Activated naive CD4-positive, alpha-beta T cell treated with anti-CD3 and anti-CD28 coated beads, Interleukin-2, amount 10 ng/mL, durations not matched to agents 7 days and 5 days (primary cell): ENCODE results near the gene GRXCR1.

Experiments used
- CTCF ChIA-PET: fragments of 350-600 bp; sonication (Branson Sonifier 250); formaldehyde crosslinking; loops from one replicate; lab custom pipeline; 2021; ENCODE audit warnings: antibody characterized with exemption; lab: Charles Lee
- DNase-seq: peaks from one replicate; pipeline ENCODE4 v3.0.0-alpha.2; 2020
- H3K27ac Mint-ChIP-seq: one replicate; pipeline ENCODE4 v1.8.0; 2021; ENCODE audit warnings: mild to moderate bottlenecking, moderate library complexity, mixed read lengths
- H3K27me3 Mint-ChIP-seq: one replicate; pipeline ENCODE4 v1.8.0; 2021; ENCODE audit warnings: mild to moderate bottlenecking, mixed read lengths
- H3K36me3 Mint-ChIP-seq: one replicate; pipeline ENCODE4 v1.8.0; 2021; ENCODE audit warnings: mixed read lengths
- H3K4me1 Mint-ChIP-seq: one replicate; pipeline ENCODE4 v1.8.0; 2021; ENCODE audit warnings: mixed read lengths
- H3K4me3 Mint-ChIP-seq: one replicate; pipeline ENCODE4 v1.8.0; 2021; ENCODE audit warnings: mild to moderate bottlenecking, moderate library complexity, mixed read lengths
- H3K9me3 Mint-ChIP-seq: one replicate; pipeline ENCODE4 v1.8.0; 2021; ENCODE audit warnings: mixed read lengths

Gene GRXCR1

DNA sequence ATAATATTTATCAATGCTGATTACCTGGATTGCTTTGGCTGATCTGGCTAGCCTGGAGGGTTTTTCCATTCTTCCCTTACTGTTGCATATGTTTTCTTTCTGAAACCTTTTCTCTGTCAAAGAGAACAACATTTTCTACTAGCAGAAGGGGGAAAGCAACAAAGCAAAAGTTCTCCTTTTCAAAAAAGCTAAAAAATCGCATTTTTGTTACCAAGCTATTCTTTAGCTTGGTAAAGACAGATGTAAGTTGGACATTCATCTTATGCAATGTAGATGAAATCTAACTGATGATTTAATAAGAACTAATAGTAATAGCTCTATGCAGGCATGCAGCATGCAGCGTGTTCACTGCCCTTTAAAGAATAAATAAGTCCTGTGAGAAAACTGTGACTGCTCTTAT is at the start of gene GRXCR1:
TSS of gene GRXCR1 (plus strand) at position 301 of the 400 bp plus-strand sequence. CDS start 554 bp downstream, outside the sequence.
- Mint-ChIP-seq H3K4me1 (no peaks in the 10 kb centered on the region), H3K27ac (no peak within 1 kb of the TSS), H3K4me3 (no peak within 1 kb of the TSS), H3K27me3 (no peaks in the 10 kb centered on the region), H3K9me3 (no peaks in the 10 kb centered on the region), H3K36me3 (no peaks in the 10 kb centered on the region)
- CTCF ChIA-PET: no interaction called here
- DNase-seq: no peak

DNA sequence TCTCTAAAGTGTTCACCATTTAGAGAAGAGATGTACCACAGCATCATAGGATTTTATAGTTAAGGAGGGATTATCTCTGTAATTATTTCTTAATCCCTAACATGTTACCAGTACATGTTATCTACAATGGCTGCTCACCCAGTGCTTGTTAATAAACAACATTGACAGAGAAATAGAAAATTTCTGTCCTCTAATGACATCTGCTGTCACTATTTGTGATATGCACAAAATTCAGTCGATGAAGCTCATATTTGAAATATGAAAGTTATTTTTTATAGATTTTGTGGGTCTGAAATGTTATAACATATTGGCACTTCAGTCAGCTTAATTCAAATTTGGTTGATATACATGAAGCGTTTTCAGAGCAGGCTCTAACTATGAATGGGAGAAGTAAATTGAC is 48.8 kb upstream of the GRXCR1 start:
- no peak overlapping the region for H3K27ac Mint-ChIP-seq
- H3K4me1 Mint-ChIP-seq: no peaks in the 10 kb centered on the region
- H3K9me3 Mint-ChIP-seq: no peaks in the 10 kb centered on the region
- no peak for DNase-seq
- no peaks in the 10 kb centered on the region for H3K36me3 Mint-ChIP-seq
- CTCF ChIA-PET: no interaction called here
- peaks cover 3% of the 10 kb centered on the region for H3K27me3 Mint-ChIP-seq
- no peak overlapping the region for H3K4me3 Mint-ChIP-seq

DNA sequence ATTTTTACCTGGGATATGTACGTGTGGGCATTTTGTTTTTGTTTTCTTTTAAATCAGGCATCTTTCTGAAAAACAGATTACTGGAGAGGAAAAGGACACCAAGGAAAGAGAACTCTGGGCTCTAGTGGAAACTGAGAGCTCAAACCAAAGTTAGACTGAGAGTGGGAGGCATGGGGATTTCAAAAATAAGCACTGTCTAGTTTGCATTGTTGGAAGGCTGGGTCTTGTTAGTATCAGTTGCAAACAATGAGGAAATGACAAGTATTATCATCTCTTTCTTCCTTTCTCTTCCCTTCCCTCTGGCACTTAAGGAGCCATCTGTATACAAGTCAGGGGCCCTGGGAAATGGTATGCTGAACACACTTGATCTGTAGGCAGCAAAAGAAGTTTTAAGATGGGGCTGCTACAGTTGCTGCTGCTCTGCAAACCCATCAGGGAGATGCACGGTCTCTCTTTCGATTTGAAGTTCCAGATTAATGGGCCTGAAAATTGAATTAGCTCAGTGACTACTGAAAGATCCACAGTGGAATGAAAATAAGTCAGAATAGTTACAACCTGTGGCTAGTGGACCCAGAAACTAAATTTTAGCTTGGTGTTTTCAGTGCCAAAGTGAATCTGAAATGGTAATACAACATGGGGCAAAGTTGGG is 48.0 kb upstream of the GRXCR1 start:
- no peaks in the 10 kb centered on the region for H3K4me1 Mint-ChIP-seq
- no peak for DNase-seq
- no peaks in the 10 kb centered on the region for H3K9me3 Mint-ChIP-seq
- no peak overlapping the region for H3K4me3 Mint-ChIP-seq
- H3K27ac Mint-ChIP-seq: no peak overlapping the region
- H3K36me3 Mint-ChIP-seq: no peaks in the 10 kb centered on the region
- peaks cover 3% of the 10 kb centered on the region for H3K27me3 Mint-ChIP-seq
- CTCF ChIA-PET: no interaction called here

DNA sequence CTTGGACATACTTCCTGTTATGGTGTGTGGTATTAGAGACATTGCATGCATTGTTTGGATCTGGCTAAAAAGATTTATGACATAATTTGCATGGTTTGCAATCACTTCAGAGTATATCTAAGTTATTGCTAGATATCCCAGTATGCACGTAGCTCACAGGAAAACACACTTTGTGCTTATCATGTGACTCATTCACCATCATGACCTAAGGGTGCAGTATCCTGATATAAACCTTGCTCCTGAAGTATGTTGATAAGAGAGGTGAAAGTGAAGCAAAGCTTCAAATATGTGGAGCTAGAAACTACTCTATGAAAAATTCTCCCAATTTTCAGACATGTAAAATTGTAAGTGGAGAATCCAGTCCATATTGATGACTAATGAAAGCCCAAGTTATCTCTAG is 46.9 kb upstream of the GRXCR1 start:
- DNase-seq: no peak
- CTCF ChIA-PET: no interaction called here

DNA sequence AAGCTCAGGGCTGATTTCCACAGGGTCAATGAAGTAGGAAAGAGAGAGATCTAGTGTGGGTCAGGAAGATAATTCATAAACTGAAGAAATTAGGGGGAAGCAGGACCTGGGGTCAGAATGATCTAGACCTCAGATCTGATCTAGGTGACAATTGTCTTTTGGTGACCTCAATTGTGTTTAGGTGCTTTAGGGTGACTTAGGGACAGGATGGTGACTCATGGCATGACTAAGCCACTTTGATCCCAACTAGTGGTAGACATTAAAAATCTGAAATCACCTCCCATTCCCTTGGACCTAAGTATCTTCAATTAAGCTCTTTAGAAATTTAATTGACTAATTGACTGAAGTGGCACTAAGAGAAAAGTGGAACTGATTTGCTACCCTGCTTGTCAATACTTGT is 36.7 kb upstream of the GRXCR1 start:
- no peak for DNase-seq
- CTCF ChIA-PET: interaction anchor here (0.7 kb wide), 1 partner anchor 8 kb away, joined by 3 read pairs; no protein-coding TSS in a partner anchor
- no peak overlapping the region for H3K4me3 Mint-ChIP-seq
- H3K9me3 Mint-ChIP-seq: no peaks in the 10 kb centered on the region
- H3K27ac Mint-ChIP-seq: no peak overlapping the region
- no peaks in the 10 kb centered on the region for H3K4me1 Mint-ChIP-seq
- H3K27me3 Mint-ChIP-seq: peaks cover 5% of the 10 kb centered on the region
- H3K36me3 Mint-ChIP-seq: no peaks in the 10 kb centered on the region

More for the DNA sequence above, 46.9 kb upstream of the GRXCR1 start:
- Mint-ChIP-seq H3K4me1 (no peaks in the 10 kb centered on the region), H3K4me3 (no peak overlapping the region), H3K9me3 (peaks cover 7% of the 10 kb centered on the region), H3K27me3 (peaks cover 8% of the 10 kb centered on the region), H3K27ac (no peak overlapping the region), H3K36me3 (no peaks in the 10 kb centered on the region)

DNA sequence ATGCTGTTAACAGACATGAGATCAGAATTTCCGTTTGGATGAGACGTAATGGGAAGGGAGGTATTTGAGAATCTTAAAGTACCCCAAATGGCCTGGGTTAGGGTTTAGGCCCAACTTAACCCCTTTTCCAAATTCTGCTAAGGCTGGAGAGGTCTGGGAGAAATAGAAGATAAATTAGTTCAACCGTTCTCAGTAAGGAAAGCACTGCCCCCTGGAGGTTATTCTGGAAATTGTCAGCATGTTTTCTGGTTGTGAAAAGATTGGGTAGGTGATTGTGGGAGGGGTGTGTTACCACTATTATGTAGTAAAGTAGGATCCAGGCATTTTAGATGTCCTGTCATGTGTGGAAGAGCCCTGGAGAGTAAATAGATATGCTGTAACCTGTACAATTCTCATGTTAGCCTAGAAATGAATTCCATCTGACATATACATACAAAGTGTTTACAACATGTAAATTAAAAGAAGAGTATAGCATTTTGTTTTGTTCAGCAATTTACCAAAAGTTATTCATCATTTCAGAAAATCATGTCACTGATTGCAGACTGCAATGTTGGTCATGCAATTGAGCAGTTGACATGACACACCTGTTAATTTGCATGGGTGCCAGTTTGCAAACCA is 26.8 kb upstream of the GRXCR1 start:
- no peak overlapping the region for H3K4me3 Mint-ChIP-seq
- H3K9me3 Mint-ChIP-seq: no peaks in the 10 kb centered on the region
- no peaks in the 10 kb centered on the region for H3K36me3 Mint-ChIP-seq
- CTCF ChIA-PET: interaction anchor here (1.6 to 1.8 kb wide), 2 partner anchors 297 to 299 kb away, joined by 6 to 12 read pairs; no protein-coding TSS in a partner anchor
- H3K4me1 Mint-ChIP-seq: no peaks in the 10 kb centered on the region
- H3K27me3 Mint-ChIP-seq: no peaks in the 10 kb centered on the region
- DNase-seq: peak; percentile 58
- no peak overlapping the region for H3K27ac Mint-ChIP-seq

DNA sequence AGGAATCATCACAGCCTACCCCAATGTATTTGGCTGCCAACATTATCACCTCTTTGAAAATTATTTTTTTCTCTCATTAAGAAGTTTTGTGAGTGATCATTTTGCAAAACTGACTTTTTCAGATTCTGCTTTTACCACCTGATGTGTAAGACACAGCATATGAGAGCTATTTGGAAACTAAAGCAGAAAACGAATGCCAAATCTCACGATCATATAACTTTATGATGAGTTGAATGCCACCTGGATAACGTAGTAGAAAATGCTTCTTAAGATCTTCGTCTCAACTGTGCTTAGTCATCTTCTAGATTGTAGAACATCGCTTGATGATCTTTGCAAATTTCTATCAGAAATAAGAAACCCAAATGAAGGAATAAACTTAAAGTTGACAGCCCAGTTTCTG is 21.3 kb upstream of the GRXCR1 start:
- H3K27me3 Mint-ChIP-seq: peaks cover 8% of the 10 kb centered on the region
- no peak overlapping the region for H3K4me3 Mint-ChIP-seq
- no peaks in the 10 kb centered on the region for H3K4me1 Mint-ChIP-seq
- H3K27ac Mint-ChIP-seq: no peak overlapping the region
- no peak for DNase-seq
- CTCF ChIA-PET: interaction anchor here (1.3 kb wide), 1 partner anchor 302 kb away, joined by 3 read pairs; no protein-coding TSS in a partner anchor
- no peaks in the 10 kb centered on the region for H3K36me3 Mint-ChIP-seq
- no peaks in the 10 kb centered on the region for H3K9me3 Mint-ChIP-seq

DNA sequence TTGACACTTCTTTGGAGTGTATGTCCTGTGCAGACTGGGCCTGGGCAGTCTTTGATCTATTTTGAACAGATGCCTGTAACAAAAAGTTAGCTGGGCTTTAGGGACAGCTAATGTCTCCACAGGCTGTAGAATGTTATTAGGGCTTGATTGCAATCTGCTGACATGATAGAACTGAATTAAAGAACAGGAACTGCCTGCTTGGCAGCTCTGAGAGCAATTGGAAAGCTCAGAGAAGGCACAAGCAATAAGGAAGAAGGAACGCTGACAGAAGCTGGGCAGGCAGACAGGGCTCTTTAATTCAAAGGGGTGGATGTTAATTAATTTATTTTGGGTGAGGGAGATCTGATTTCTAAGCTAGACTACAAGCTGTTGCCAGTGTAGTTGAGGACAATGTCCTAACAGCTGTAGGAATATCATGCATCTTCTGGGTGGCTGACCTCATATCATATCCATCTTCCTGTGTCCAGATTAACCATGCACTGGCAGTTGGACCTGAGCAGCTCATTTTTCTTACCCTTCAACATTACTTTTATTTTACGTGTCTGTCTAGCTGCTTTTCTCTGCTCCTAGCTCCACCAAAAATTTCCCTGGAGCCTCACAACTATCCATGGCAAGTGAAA is 20.7 kb upstream of the GRXCR1 start:
- no peak overlapping the region for H3K4me3 Mint-ChIP-seq
- H3K27ac Mint-ChIP-seq: no peak overlapping the region
- H3K36me3 Mint-ChIP-seq: no peaks in the 10 kb centered on the region
- no peaks in the 10 kb centered on the region for H3K4me1 Mint-ChIP-seq
- DNase-seq: no peak
- CTCF ChIA-PET: interaction anchor here (1.3 kb wide), 1 partner anchor 303 kb away, joined by 3 read pairs; no protein-coding TSS in a partner anchor
- H3K27me3 Mint-ChIP-seq: peaks cover 8% of the 10 kb centered on the region
- H3K9me3 Mint-ChIP-seq: no peaks in the 10 kb centered on the region

DNA sequence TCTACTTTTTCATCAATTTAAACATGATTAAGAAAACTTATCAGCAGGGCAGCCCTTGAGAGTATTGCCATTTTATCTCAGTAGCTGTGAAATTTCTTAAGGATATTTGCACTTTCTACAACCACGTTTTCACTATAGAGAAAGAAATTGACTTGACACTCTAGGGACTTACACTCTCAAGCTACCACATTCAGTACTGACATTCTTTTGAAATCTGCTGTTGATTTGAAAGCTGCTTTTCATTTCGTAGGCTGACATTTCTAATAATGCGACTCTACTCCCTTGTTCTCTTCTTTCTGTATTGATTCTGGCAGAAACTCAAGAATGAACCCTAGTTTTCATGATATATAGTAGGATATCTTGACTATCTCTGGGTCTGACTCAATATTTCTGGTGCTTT is 13.7 kb upstream of the GRXCR1 start:
- Mint-ChIP-seq H3K4me3 (no peak overlapping the region), H3K27me3 (peaks cover 4% of the 10 kb centered on the region), H3K27ac (no peak overlapping the region), H3K4me1 (no peaks in the 10 kb centered on the region), H3K36me3 (no peaks in the 10 kb centered on the region), H3K9me3 (no peaks in the 10 kb centered on the region)
- no peak for DNase-seq
- CTCF ChIA-PET: no interaction called here

DNA sequence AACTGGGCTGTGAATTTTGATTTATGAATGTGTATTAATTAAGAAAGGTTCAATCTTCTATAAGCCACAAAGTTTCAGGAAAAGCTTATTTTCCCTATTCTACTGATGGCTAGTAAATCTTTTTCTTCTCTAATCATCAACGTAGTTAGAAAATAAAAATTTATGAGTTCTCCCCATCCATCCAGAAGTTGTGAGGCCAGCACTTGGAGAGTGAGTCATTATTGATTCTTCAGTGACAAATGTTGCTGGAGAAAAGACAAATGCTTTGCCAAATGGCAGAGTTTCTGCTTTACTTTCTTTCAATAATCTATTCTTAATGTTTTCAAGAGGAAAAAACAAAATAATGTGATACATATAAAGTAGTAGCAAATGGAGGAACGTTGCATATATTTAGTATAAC is 11.3 kb upstream of the GRXCR1 start:
- Mint-ChIP-seq H3K36me3 (no peaks in the 10 kb centered on the region), H3K27me3 (no peaks in the 10 kb centered on the region), H3K4me1 (no peaks in the 10 kb centered on the region), H3K4me3 (no peak overlapping the region), H3K27ac (no peak overlapping the region), H3K9me3 (no peaks in the 10 kb centered on the region)
- no peak for DNase-seq
- CTCF ChIA-PET: interaction anchor here (0.6 kb wide), 1 partner anchor 409 kb away, joined by 3 read pairs; no protein-coding TSS in a partner anchor

DNA sequence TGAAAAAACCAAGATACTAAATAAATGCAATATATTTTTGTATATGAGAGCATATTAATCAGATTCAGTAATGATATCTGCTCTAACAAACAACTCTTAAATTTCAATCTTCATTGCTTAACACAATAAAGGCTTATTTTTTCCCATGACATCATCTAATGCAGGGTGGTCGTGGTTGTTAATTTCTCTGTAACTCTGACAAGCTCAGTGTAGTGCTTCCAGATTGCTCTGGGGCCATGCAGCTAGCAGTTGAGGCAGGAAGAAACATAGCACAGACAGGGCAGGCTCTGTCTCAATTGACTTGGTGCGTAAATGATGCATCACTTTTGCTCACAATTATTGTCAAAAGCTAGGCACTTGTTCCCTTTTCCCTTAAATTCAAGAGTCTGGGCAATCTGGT is 869 bp upstream of the GRXCR1 start:
- no peaks in the 10 kb centered on the region for H3K27me3 Mint-ChIP-seq
- no peak overlapping the region for H3K4me3 Mint-ChIP-seq
- H3K9me3 Mint-ChIP-seq: no peaks in the 10 kb centered on the region
- no peak for DNase-seq
- no peak overlapping the region for H3K27ac Mint-ChIP-seq
- no peaks in the 10 kb centered on the region for H3K36me3 Mint-ChIP-seq
- no peaks in the 10 kb centered on the region for H3K4me1 Mint-ChIP-seq
- CTCF ChIA-PET: no interaction called here

DNA sequence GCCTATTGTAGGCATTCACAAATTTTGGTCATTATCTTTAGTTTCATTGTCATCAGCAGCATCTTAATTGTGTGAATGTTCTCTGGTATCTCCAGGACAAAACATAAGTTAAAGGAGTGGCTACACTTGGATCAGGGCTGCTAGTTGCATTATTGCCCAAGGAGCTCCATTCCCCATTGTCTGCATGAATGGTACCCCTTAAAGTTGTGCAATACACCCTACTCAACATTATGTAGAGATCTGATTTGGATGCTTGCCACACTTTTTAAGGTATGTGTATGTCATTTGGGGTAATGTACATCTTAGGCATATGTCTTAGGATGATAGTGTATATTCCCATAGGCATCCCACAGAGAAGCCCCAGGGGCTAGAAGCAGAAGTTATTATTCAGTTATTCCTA is 2.9 kb downstream of the GRXCR1 start:
- DNase-seq: no peak
- Mint-ChIP-seq H3K4me3 (no peak overlapping the region), H3K9me3 (no peaks in the 10 kb centered on the region), H3K36me3 (no peaks in the 10 kb centered on the region), H3K27ac (no peak overlapping the region), H3K27me3 (no peaks in the 10 kb centered on the region), H3K4me1 (no peaks in the 10 kb centered on the region)
- CTCF ChIA-PET: no interaction called here

DNA sequence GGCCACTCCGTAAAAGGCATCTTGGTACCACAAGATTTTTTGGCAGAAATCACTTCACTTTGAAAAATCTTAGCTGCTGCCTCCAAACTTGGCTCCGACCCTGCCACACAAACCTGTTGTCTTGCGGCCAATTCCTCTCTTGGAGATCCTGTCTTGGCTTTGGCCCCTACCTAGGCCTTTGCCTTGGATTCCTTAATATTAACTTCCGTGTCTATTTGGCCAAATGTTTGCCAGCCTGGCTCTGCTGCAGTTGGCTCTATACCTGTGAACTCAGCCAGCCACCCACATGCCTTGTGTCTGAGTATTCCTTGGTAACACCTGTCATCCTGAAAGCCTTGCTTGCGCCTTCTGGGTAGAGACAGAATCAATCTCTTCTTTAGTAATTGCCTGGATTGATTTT is 12.5 kb downstream of the GRXCR1 start:
- CTCF ChIA-PET: no interaction called here
- H3K4me1 Mint-ChIP-seq: no peaks in the 10 kb centered on the region
- H3K36me3 Mint-ChIP-seq: no peaks in the 10 kb centered on the region
- no peak for DNase-seq
- H3K9me3 Mint-ChIP-seq: no peaks in the 10 kb centered on the region
- no peak overlapping the region for H3K27ac Mint-ChIP-seq
- H3K4me3 Mint-ChIP-seq: no peak overlapping the region
- no peaks in the 10 kb centered on the region for H3K27me3 Mint-ChIP-seq

DNA sequence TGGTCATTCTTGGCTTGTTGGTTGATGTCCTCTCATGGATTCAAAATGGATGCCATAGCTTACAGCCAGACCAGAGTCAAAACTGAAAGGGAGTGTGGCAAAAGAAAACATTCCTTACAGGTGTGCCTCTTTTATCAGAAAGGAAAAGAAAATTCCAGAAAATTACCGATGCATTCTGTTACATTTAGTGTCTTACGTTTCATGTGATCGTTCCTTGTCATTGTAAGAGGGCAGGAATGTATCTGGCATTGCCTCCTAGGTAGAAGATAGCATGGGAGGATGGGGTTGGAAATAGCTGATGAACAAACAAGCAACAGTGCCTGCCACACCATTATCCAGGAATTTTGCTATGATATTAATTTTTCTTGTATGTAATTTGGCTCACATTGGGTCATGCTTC is 13.1 kb downstream of the GRXCR1 start:
- H3K36me3 Mint-ChIP-seq: no peaks in the 10 kb centered on the region
- H3K9me3 Mint-ChIP-seq: no peaks in the 10 kb centered on the region
- CTCF ChIA-PET: no interaction called here
- no peak overlapping the region for H3K4me3 Mint-ChIP-seq
- H3K27me3 Mint-ChIP-seq: no peaks in the 10 kb centered on the region
- H3K27ac Mint-ChIP-seq: no peak overlapping the region
- no peaks in the 10 kb centered on the region for H3K4me1 Mint-ChIP-seq
- no peak for DNase-seq

DNA sequence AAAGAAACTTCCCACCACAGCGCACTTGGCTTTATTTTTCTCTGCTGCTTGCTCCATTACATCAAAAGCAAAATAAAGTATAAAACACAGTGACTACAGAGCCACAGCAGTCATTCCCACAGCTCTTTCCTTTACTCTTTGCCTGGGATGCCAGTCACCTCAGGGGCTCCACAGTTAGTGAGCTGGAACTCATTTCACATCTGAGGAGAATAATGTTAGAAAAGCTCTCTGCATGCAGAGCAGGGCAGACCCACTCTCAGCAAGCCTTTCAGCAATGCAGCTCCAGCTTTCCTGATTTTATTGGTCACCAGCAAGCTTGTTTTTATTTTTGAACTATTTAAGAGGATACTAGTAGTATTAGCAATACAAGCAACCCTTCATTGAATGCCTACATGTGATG is 13.8 kb downstream of the GRXCR1 start:
- H3K4me1 Mint-ChIP-seq: no peaks in the 10 kb centered on the region

More for the DNA sequence above, 13.8 kb downstream of the GRXCR1 start:
- no peaks in the 10 kb centered on the region for H3K9me3 Mint-ChIP-seq
- H3K36me3 Mint-ChIP-seq: no peaks in the 10 kb centered on the region
- no peaks in the 10 kb centered on the region for H3K27me3 Mint-ChIP-seq
- H3K4me3 Mint-ChIP-seq: no peak overlapping the region
- CTCF ChIA-PET: no interaction called here
- no peak overlapping the region for H3K27ac Mint-ChIP-seq
- no peak for DNase-seq
